GOT3 (cell line): ENCODE results near the gene TIGD6.
"Not testable (repeated sequence)": the region's sequence is repeated elsewhere in the genome, so short reads cannot be mapped to it uniquely, and the experiment has no call there.

Source experiments
- DNase-seq: peaks from one replicate; lab custom pipeline; 2025; ENCODE audit warnings: mixed read lengths; lab: John Stamatoyannopoulos, UW

The TIGD6 gene

DNA sequence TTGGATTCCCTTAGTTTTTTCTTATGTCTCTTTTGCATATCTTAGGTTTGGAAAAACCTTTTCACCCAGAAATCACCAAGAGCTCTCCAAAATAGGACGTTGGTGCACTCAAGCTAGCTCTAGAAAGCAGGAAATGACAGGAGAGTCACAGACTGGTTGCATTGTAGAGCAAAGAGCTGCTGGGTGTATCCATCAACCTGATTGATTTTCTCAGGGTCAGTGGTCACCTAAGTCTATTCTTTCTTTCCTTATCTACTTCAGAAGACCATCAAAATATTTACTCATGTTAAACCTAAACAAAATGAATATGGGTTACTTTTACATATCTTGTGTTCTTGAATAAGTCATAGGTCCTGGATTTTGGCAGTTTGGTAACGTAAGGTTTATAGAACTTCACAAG lies 25.0 kb downstream of the TIGD6 start:
- DNase-seq = no peak

DNA sequence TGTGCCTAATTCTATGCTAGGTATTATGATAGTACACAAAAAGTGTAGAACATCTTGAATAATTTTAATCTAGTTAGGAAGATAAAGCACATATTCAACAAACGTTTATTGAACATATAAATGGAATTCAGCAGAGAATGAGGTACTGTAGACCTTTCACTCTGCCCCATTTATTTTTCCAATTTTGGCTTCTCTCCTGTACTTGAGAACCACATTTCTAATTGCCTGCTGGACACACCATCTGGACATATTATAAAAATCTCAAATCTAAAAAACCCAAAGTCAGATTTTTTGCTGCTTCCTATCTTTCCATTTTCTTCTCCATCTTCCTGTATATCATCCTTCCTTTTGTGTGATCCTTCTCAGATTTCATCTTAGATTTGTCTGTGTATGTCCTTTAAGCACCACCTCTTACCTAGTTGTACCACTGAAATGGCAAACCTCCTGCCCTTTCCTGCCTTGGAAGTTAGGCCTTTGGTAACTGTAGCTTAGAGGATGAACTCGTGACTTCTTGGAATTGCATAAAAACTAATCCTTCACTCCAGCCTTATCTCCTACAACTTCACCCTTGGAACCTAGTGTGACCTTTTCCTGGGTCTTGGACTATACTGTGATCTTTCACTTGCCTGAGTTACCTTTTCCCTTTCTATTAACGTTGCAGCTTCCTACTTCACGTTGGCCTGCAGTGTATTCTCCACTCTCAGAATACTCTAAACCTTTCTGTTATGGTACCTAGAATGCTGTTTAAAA lies 31.1 kb downstream of the TIGD6 start:
- no peak for DNase-seq

DNA sequence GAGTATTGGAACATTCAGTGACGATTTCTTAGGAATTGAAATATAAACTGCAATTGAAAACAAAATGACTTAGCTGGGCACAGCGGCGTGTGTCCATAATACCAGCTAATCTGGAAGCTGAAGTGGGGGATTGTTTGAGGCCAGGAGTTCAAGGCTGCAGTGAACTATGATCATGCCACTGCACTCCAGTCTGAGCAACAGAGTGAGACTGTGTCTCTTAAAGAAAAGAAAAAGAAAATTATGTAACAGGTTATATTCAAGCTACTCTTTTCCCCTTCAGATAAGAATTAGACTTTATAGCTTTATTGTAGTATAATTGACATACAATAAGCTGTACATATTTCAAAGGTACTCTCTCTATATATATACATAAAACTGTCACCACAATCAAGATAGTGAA lies 33.5 kb downstream of the TIGD6 start:
- DNase-seq = no peak

DNA sequence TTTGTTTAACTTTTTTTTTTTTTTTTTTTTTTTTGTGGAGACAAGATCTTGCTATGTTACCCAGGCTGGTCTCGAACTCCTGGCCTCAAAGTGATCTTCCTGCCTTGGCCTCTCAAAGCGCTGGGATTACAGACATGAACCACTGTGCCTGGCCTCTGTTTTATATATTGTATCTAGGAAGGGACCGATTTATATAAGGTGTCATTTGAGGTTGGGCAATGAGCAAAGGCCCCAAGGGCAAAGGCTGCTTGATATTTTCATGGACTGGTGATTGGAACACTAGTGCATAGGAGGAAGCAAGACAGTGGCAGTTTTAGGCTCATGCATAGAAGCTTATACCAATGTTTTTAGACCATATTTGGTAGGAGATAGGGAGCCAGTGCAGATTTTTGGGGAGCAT lies 36.7 kb downstream of the TIGD6 start:
- no peak for DNase-seq

DNA sequence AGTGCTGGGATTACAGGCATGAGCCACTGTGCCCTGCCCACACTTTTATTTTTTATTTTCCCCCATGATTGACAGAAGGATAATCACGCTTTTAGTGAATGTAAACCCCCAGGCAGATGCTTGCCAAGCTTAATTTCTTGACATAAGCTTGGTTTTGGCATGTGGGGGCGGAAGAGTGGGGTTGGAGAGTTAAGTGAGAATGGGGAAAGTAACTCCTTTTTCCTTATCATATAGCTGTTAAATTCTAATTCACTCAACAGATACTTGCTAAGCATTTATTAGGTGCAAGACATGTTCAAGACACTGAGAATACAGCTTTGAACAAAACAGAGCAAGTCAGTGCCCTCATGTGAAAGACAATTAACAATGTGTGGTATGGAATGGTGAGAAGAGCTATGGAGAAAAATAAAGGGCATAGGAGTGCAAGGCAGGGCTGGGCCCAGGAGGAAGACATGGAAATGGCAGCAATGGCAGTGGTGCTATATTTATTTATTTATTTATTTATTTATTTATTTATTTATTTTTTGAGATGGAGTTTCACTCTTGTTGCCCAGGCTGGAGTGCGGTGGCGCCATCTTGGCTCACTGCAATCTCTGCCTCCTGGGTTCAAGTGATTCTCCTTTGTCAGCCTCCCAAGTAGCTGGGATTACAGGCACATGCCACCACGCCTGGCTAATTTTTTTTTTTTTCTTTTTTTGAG lies 37.7 kb downstream of the TIGD6 start:
- DNase-seq = no peak

DNA sequence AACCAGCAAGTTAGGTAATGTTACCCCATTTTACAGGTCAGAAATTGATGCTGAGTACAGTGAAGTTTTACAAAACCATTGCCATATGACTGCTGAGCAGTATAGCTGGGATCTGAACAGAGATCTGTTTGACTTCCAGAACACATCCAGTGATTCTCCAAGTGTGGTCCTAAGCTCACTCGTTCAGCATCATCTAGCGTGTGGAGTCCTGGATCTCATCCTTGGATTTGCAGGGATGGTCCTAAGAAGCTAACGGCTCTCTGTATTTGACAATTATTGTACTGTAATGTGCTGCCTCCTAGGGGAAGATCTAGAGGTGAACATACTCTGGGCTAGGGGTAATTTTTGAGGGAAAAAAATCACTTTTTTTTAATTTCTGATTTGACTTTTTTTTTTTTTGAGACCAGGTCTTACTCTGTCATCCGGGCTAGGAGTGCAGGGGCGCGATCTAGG lies 38.5 kb downstream of the TIGD6 start:
- DNase-seq = no peak

DNA sequence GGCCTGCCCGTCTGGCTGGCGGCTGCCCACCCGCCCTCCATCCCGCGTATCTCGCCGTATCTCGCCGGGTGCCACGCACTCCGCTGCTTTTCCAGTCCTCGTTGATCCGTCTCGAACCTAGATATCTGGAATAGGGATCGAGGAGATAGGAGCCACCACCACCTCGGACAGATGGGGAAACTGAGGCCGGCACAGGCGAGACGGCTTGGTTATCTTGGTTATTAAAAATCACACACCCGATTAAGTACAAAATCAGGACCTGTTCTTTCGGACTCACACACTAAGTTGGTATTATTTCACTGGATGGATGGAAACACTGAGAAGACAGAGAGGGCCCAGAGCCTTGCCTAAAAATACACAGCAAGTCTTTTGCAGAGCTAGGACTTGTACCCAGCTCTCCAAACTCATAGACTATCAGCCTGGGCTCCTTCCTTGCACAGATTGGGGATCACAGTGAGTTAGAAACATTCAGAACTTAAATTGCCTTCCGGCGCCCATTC lies 39.2 kb downstream of the TIGD6 start:
- no peak for DNase-seq

DNA sequence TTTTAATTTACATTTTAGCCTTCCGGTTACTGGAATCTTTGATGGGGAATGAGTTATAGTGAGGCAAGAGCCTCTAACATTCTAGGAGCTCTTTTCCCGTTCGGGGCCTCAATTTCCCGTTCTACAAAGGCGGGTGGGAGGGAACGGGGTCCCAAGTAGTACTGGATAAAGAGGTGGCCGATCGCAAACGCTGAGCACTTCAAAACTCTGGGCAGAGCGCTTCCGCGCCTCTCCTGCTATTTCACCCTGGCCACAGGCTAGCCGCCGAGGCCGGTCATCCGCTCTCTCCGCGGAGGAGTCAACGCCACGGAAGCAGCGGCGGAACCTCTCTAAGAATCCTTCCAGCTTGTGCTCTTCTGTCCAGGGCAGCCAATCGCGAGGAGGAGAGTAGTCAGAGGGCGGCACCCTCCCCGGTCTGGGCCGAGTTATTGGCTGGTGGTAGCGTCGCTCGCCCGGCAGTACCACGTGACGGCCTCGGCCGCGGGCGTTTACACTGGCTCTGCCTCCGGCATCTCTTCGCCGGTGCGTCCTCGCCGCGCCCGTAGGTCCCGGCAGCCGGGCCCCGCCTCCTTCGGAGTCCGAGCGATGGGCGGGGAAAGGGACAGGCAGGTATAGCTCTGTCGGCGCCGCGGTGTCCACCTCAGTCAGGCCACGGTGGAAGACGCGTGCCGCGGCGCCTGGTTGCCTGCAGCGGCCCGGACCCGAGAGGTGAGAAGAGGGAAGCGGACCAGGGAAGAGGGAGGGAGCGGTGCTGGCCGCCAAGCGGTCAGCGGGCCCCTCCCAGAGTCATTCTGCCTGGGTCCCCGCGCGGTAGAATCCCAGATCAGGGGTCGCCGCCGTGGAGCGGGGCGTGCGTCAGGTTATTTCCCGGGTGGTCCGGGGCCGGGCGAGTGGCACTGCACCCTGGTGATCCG lies 39.9 kb downstream of the TIGD6 start, which contains the start of gene SLC26A2:
SLC26A2 (plus strand) TSS at position 487 of the 914 bp plus-strand sequence. CDS start 16,895 bp downstream, outside the sequence.
- peak; percentile 95 for DNase-seq

DNA sequence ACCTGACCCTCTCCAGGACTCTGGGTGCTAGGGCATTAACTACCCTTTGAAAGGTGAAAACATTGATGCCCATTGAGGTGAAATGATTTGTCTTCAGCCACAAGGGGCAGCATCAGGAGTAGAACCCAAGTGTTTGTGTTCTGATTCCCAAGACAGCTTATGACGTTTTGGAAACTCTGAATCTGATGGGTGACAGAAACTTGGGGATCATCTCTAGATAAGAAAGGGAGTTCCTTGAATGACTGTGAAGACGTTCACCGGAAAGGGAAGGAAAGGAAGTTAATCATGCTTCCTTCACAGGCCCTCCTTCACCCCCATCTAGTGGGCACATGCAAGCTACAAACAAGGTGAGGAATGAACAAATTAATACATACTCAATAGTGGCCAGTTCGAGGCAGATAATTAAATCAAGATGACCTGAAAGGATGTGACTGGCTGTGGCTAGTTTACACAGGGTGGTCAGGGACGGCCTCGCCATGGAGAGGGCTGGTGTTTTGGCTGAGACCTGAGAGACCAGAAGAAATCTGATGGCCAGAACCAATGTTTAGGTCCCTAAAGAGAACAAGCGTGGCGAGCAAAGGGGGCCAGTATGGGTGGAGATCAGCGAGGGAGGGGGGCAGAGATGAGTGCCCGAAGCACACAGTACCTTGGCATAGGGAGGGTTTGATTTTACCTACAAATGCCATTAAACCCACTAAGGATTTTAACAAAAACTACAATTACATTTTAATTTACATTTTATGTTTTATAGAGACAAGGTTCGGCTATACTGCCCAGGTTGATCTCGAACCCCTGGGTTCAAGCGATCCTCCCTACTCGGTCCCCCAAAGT lies 40.8 kb downstream of the TIGD6 start:
- no peak for DNase-seq

DNA sequence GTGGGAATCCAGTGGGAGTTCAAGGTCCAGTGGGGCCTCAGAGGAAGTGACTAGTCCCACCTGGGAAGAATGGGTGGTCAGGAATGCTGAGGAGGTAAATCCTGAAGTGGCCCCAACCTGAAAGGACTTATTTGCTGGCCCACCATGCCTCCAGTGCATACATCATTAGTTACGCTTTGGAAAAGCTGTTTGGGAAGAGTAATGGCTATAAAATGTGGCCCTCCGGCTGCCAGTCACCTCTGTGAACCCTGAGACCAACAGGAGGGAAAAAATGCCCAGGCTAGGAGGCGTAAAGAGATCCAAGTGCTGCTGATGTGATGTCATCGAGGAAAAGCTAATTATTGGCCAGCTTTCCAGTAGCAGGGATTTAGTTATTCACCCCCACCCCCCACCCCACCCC lies 42.6 kb downstream of the TIGD6 start:
- DNase-seq = no peak

DNA sequence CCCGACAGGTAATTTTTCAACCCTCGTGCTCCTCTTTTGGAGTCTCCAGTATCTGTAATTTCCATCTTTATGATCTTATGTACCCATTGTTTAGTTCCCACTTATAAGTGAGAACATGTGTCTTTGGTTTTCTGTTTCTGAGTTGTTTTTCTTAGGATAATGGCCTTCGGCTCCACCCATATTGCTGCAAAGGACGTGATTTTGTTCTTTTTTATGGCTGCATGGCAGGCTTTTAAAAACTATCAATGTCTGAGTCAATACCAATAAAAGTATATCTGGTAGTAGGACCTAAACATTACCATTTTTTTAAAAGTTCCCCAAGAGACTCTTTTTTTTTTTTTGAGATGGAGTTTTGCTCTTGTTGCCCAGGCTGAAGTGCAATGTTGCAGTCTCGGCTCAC lies 43.8 kb downstream of the TIGD6 start:
- DNase-seq = no peak

DNA sequence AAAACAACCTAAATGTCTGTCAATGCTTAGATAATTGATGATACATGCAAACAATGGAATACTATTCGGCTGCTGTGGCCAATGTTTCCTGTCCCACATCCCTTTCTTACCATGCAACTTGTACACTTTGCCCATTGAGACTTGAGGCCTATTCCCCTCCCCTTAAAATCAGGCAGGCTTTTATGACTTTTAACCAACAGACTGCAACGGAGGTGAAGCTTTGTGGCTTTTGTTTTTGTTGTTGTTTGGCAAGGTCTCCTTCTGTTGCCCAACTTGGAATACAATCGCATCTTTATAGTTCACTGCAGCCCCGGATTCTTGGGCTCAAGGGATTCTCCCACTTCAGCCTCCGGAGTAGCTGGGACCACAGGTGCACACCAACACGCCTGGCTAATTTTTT lies 45.7 kb downstream of the TIGD6 start:
- DNase-seq = no peak

DNA sequence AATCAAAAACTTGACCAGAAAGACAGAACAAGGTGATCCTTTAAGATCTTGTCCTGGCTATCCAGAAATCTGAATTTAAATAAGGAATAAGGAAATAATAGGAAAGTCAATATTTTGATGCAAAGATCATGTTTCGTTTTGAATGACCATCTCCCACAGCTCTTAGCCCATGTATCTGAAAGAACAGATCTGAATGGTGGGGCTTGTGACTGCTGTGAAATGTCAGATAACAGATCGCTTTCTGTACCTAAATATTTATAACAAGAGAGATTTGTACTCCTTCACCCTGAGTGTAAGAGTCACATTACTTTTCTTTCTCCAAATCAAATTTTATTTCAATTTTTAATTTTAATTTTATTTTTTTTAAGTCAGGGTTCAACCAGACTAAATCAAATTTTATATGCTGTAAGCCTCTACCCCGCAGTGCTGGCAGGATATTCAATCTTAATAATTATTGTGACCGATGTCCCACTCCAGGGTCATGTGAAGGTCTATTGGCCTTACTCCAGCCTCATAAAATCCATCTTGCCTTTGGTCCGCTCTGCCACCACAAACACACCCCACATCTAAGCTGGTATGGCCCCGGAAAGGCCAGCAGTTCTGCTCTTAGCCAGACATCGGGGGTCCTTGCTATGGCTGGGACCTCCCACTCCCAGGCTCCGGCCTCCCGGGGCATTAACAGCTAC lies 46.9 kb downstream of the TIGD6 start:
- DNase-seq = no peak

DNA sequence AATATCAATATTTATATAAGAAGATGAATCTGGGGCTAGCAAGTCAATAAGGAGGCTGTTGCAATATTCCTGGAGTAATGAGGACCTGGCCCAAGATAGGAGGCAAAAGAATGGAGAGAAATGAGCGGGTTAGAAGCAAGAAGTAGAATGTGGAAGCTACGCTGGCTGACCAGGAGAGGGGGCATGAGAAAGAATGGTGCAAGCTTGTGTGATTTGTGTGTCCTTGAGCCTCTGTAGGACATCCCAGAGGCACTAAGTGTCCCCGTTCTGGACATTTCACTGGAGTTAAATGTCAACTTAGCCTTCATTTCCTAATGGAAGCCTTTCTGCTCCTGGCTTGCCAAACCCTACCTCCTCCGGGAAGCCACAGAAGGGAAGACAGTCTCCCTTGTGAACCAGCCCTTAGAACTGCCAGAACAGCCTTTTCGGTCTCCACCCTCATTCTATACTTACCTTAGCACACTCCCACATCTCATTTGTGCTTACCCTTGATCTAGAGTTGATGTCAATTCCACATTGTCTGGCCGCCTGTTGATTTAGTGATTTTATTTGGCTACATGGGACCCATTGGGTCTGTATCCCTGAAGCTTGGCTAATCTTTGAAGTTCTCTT lies 49.2 kb downstream of the TIGD6 start:
- DNase-seq = no peak

DNA sequence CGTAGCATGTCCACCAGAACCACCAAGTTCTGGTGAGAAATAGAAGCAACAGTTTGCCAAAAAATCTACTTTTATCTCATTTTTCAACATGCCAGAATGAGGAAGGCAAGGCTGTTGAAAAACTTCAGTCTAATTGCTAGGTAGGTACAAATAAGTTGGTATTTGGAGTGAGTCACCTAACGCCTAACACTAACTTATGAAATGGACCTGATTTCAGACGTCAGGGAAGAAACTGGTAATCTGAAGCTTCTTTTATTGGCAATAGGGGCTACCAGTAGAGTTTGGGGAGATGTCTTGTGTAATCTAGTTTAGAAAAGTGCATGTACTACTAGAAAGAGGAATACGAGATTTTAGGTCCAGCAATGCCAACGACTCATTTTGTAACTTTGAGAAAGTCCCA lies 51.5 kb downstream of the TIGD6 start:
- no peak for DNase-seq

DNA sequence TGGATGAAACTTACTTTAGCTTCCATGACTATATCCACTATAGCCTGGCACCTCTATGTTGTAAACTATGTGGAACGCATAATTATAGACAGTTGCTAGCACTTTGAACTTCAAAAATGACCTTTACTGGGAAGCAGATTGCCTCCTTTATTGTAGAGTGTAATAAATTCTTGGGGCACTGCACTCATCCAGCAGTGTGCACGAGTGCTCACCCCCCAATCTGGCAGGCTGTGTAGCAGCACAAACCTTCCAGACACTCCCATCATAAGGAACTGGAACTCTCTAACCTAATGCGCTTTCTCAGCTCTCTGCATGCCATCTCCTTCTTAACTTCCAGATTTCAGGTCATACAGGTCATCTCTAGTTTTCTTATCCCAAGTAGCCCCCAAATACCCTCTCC lies 54.3 kb downstream of the TIGD6 start:
- DNase-seq = no peak

DNA sequence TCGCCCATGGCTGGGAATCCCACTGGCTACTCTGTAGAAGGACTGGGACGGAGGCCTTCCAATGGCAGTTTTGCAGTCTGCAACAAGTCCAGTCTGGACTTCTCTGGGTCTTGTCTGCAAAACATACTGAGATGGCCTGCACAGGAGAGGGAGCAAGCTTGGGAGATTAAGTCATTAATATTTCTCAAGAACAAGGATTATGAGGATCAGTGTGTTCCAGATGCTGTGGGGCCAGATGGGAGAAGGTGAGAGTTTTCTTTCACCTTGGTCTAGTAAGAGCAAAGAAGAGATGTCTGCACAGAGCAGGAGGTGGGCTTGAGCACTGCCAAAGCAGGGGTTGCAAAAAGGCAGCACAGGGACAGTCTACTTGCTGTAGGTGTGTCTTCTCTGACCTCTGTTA lies 55.8 kb downstream of the TIGD6 start, which contains the start of gene PDE6A:
PDE6A (minus strand) TSS at position 128 of the 400 bp plus-strand sequence; CDS start at position 8, 120 bp downstream.
- DNase-seq = no peak

DNA sequence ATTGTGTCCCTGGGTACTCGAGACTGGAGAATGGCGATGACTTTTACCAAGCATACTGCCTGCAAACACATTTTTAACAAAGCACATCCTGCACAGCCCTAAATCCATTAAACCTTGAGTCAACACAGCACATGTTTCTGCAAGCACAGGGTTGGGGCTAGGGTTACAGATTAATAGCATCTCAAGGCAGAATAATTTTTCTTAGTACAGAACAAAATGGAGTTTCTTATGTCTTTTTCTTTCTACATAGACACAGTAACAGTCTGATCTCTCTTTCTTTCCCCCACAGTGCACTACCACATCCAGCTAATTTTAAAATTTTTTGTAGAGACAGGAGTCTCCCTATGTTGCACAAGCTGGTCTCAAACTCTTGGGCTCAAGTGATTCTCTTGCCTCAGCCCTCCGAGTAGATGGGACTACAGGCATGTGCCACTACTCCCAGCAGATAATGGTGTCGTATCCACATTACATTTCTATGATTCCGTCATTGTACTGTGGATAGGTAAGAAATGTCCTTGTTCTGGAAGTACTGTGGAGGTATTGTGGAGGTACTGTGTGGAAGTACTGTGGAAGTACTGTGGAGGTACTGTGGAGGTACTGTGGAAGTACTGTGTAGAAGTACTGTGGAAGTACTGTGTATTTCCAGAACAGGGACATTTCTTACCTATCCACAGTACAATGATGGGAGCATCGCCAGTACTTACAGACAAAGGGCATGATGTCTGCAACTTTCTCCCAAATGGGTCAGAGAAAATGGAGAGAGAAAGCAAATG lies 57.1 kb downstream of the TIGD6 start:
- DNase-seq = not testable (repeated sequence)
